Nephron progenitor cell (in vitro differentiated cells): ENCODE measurements around the gene ERICH6.

Experiments
- DNase-seq: peaks from one replicate; pipeline ENCODE4 v3.0.0; 2021
- H3K27ac Mint-ChIP-seq: 2 replicates; pipeline ENCODE4 v1.8.0; 2021; ENCODE audit warnings: mild to moderate bottlenecking, moderate library complexity, mixed read lengths
- H3K27me3 Mint-ChIP-seq: 2 replicates; pipeline ENCODE4 v1.8.0; 2021; ENCODE audit warnings: mild to moderate bottlenecking, low read depth, mixed read lengths; ENCODE audit not compliant: poor library complexity
- H3K36me3 Mint-ChIP-seq: 2 replicates; pipeline ENCODE4 v1.8.0; 2021; ENCODE audit warnings: low read depth, mixed read lengths
- H3K4me1 Mint-ChIP-seq: 2 replicates; pipeline ENCODE4 v1.8.0; 2021; ENCODE audit warnings: mixed read lengths
- H3K4me3 Mint-ChIP-seq: 2 replicates; pipeline ENCODE4 v1.8.0; 2021; ENCODE audit warnings: mild to moderate bottlenecking, moderate library complexity, mixed read lengths
- H3K9me3 Mint-ChIP-seq: 2 replicates; pipeline ENCODE4 v1.8.0; 2021; ENCODE audit warnings: mild to moderate bottlenecking, moderate library complexity, mixed read lengths
- TF ChIP-seq, protein P1 (sequence below): fragments of 200-600 bp; sonication (generic); IDR thresholded peaks from 2 replicates; pipeline ENCODE4 v1.5.0; 2021; ENCODE audit warnings: antibody characterized with exemption

Gene ERICH6

DNA sequence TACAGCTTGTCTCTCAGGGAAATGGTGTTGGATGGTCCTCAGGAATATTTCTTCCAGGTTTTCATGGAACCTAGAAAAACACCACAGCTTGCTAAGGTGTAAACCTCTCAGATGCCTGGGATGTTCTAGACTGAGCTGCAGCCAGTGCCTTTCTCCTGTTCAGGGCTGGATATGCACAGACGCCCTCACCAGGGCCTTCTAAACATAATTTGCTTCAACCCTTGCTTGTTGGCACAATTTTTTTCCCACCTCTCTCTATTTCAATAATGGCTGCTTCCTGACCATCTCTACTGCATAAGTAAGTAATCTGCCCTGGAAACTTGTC, 31.0 kb upstream of the ERICH6 start:
- Mint-ChIP-seq H3K4me1 (peaks cover 10% of the 10 kb centered on the region), H3K27ac (no peak overlapping the region), H3K36me3 (no peaks in the 10 kb centered on the region), H3K9me3 (no peaks in the 10 kb centered on the region), H3K27me3 (peaks cover 3% of the 10 kb centered on the region), H3K4me3 (no peak overlapping the region)
- DNase-seq: no peak
- TF ChIP-seq, protein P1, sequence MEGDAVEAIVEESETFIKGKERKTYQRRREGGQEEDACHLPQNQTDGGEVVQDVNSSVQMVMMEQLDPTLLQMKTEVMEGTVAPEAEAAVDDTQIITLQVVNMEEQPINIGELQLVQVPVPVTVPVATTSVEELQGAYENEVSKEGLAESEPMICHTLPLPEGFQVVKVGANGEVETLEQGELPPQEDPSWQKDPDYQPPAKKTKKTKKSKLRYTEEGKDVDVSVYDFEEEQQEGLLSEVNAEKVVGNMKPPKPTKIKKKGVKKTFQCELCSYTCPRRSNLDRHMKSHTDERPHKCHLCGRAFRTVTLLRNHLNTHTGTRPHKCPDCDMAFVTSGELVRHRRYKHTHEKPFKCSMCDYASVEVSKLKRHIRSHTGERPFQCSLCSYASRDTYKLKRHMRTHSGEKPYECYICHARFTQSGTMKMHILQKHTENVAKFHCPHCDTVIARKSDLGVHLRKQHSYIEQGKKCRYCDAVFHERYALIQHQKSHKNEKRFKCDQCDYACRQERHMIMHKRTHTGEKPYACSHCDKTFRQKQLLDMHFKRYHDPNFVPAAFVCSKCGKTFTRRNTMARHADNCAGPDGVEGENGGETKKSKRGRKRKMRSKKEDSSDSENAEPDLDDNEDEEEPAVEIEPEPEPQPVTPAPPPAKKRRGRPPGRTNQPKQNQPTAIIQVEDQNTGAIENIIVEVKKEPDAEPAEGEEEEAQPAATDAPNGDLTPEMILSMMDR: no peak

DNA sequence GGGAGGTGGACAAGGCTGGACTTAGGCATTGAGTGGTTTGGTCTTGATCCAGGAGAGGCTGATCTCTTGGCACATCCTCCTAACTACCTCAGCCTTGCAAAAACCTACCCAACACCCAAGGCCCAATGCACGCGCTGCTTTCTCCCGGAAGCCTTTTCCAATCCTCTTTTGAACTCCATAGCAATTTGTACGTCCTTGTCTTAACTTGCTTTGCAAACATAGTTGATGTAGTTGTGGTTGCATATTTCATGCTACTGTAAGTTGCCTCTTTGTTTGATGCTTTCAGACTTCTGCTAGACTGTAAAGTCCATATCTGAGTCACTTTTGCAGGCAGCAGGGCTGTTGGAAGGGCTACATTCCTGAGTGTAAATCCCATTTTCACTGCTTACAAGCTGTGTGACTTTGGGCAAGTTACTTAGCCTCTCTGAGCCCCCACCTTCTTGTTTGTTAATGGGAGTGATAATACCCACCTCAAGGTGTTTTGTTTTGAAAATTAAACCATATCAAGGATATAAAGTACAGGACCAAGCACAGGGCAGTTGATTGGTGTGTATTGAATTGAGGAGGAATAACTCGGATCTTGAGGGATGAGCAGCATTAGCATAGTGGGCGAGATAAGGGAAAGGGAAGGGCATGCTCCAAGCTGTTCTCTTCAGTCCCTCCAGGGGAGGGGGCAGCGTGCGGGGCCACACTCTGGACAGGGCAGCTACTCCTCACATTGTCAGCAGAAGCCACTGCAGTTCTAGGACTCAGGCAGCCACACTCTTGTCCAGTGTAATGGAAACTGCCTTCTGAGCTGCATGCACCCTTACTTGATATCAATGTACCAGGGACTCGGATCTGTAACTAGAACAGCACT, 30.4 kb upstream of the ERICH6 start:
- Mint-ChIP-seq H3K36me3 (no peaks in the 10 kb centered on the region), H3K4me1 (peaks cover 10% of the 10 kb centered on the region), H3K9me3 (no peaks in the 10 kb centered on the region), H3K27me3 (peaks cover 3% of the 10 kb centered on the region), H3K27ac (peak overlapping the region; percentile 7), H3K4me3 (no peak overlapping the region)
- no peak for DNase-seq
- TF ChIP-seq, protein P1: no peak

DNA sequence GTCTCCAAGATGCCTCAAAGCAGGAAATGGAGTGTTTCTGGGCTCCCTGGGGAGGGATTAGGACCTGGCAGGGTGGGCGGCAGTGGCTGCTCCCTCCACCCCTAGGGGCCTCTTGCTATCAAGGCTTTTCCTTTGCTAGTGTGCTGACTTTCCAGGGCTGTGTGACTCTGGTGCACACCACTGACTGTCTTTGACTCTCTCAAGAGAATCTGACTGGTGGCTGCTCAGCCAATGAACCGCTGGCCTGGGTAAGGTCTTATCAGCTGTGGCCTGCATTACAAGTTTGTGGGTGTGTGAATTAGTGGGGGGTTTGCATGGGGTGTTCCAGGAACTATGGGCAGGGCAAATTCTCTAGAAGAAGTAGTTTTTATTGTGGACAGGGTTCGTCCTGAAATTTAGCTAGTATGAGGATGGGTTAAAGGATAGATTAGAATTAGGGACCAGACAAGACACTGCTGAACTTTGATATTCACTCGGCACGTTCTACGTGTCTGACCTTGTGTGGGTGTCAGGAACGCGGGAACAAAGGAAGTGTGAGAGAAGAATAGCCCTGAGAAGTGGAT, 29.7 kb upstream of the ERICH6 start:
- Mint-ChIP-seq H3K27me3 (peaks cover 3% of the 10 kb centered on the region), H3K4me3 (no peak overlapping the region), H3K4me1 (peaks cover 10% of the 10 kb centered on the region), H3K27ac (peak overlapping the region; percentile 7), H3K36me3 (no peaks in the 10 kb centered on the region), H3K9me3 (no peaks in the 10 kb centered on the region)
- TF ChIP-seq, protein P1: no peak
- no peak for DNase-seq

DNA sequence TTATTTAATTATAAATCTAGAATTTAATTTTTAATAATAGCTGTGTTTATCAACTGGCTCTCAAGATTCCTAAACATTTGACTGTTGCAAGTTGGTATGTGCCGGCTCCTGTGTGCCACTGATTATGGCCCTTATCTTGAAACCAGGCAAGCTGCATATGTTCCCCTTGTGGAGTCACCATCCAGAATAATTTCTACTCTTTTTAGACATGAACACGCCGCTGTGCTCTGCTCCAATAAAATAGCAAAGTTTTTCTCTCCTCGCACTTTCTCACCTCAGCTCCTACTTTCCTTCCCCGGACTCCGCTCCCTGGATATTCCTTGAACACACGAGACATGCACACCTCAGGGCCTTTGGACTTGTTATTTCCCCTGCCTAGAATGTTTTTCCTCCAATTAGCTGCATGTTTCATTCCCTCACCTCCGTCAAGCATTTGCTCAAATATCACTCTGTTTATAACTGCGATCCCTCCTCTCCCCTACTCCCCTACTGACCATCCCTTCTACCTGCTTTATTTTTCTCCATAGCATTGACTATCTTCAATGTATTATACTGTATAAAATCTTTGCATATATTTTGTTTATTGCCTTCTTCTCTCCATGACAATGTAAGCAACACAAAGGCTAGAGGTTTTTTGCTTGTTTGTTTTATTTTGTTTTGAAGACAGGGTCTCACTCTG, 26.1 kb upstream of the ERICH6 start:
- Mint-ChIP-seq H3K9me3 (no peaks in the 10 kb centered on the region), H3K27me3 (peaks cover 3% of the 10 kb centered on the region), H3K27ac (no peak overlapping the region), H3K36me3 (no peaks in the 10 kb centered on the region), H3K4me3 (no peak overlapping the region), H3K4me1 (peaks cover 10% of the 10 kb centered on the region)
- TF ChIP-seq, protein P1: no peak
- DNase-seq: no peak

DNA sequence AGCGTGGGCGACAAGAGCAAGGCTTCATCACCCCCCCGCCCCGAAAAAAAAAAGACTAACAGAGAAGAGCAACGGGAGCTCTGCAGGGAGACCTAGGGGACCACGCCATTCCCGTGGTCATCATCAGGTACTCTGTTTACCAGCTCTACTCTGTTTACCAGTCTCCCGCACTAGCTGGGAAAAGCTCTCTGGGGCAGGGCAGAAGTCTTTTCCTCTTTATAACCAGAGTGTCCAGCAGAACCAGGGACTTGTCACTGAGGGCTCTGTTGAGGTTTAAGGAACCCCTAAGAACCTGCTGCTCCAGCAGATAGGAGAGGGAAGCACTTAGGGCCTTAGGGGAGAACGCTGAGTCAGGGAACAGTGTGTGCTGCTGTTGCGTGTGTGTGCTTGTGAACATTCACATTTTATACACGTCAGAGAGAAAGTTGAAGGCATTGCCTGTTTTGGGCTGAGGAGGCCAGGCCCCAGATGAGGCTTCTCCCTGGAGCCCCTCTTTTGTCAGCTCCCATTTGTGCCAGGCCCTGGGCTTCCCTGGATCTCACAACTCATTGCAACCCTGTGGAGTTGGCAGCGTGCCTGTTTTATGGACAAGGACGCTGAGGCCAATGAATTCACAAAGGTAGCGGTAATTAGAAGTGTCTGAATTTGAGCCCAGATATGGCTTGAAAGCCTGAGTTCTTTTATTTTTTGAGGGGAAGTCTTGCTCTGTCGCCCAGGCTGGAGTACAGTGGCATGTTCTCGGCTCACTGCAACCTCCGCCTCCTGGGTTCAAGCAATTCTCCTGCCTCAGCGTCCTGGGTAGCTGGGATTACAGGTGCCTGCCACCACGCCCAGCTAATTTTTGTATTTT, 24.2 kb upstream of the ERICH6 start:
- no peaks in the 10 kb centered on the region for H3K4me1 Mint-ChIP-seq
- DNase-seq: no peak
- no peaks in the 10 kb centered on the region for H3K9me3 Mint-ChIP-seq
- no peak overlapping the region for H3K27ac Mint-ChIP-seq
- no peak overlapping the region for H3K4me3 Mint-ChIP-seq
- H3K36me3 Mint-ChIP-seq: no peaks in the 10 kb centered on the region
- H3K27me3 Mint-ChIP-seq: peaks cover 8% of the 10 kb centered on the region
- TF ChIP-seq, protein P1: no peak
